T-helper 22 cell (primary cell): ENCODE measurements around the gene ZNF564.
A peak's percentile ranks its signal among the peaks of the same experiment; 100 is the strongest.
"Not testable (repeated sequence)": the region's sequence is repeated elsewhere in the genome, so short reads cannot be mapped to it uniquely, and the experiment has no call there.

Source experiments
- DNase-seq: peaks from one replicate; pipeline ENCODE4 v3.0.0-alpha.2; 2020; ENCODE audit warnings: low read depth

The ZNF564 gene

GRCh38 chr19:12551060-12551832, at the start of gene ZNF564:
Gene ZNF564 (minus strand): TSS chr19:12551482. CDS start chr19:12551332, 150 bp downstream.
- peak; percentile 91 for DNase-seq

GRCh38 chr19:12597594-12597993, 46.3 kb upstream of the ZNF564 start:
- DNase-seq: no peak

GRCh38 chr19:12596927-12597548, 45.8 kb upstream of the ZNF564 start:
- DNase-seq: no peak

- DNase-seq: no peak
Observed at GRCh38 chr19:12596485-12596884, 45.2 kb upstream of the ZNF564 start.

- no peak for DNase-seq
Observed at GRCh38 chr19:12581100-12581499, 29.8 kb upstream of the ZNF564 start.

- DNase-seq: no peak
Observed at GRCh38 chr19:12580180-12580694, 29.0 kb upstream of the ZNF564 start.

GRCh38 chr19:12578641-12579040, 27.4 kb upstream of the ZNF564 start:
- no peak for DNase-seq

- no peak for DNase-seq
Observed at GRCh38 chr19:12574036-12574435, 22.8 kb upstream of the ZNF564 start.

- DNase-seq: no peak
Observed at GRCh38 chr19:12567951-12568350, 16.7 kb upstream of the ZNF564 start.

- not testable (repeated sequence) for DNase-seq
Observed at GRCh38 chr19:12566380-12566779, 15.1 kb upstream of the ZNF564 start.

GRCh38 chr19:12564016-12564664, 12.9 kb upstream of the ZNF564 start:
- DNase-seq: peak; percentile 61

- DNase-seq: no peak
Observed at GRCh38 chr19:12555456-12555930, 4.2 kb upstream of the ZNF564 start.

- no peak for DNase-seq
Observed at GRCh38 chr19:12546903-12547302, 4.4 kb downstream of the ZNF564 start.

GRCh38 chr19:12546068-12546467, 5.2 kb downstream of the ZNF564 start:
- no peak for DNase-seq

GRCh38 chr19:12545267-12545666, 6.0 kb downstream of the ZNF564 start:
- no peak for DNase-seq

GRCh38 chr19:12544401-12544876, 6.8 kb downstream of the ZNF564 start:
- DNase-seq: no peak

- DNase-seq: no peak
Observed at GRCh38 chr19:12543855-12544254, 7.4 kb downstream of the ZNF564 start.

- DNase-seq: no peak
Observed at GRCh38 chr19:12527034-12527836, 24.0 kb downstream of the ZNF564 start.

GRCh38 chr19:12526542-12526941, 24.7 kb downstream of the ZNF564 start:
- no peak for DNase-seq

GRCh38 chr19:12521996-12522395, 29.3 kb downstream of the ZNF564 start:
- no peak for DNase-seq

GRCh38 chr19:12513531-12514061, 37.7 kb downstream of the ZNF564 start:
- DNase-seq: no peak
